HG03039 (cell line): Measurements from ENCODE around the gene ARF1.
"Not testable (repeated sequence)": the region's sequence is repeated elsewhere in the genome, so short reads cannot be mapped to it uniquely, and the experiment has no call there.

Experiments
- ATAC-seq: cut with Tn5 transposase; IDR thresholded peaks from one replicate; pipeline ENCODE4 v1.9.1; 2021; ENCODE audit warnings: mild to moderate bottlenecking, moderate library complexity; ENCODE audit not compliant: unreplicated experiment

The ARF1 gene

GRCh38 chr1:228100822-228101613, 18.5 kb downstream of the ARF1 start:
- no peak for ATAC-seq

- ATAC-seq: no peak
Observed at GRCh38 chr1:228101614-228101993, 19.1 kb downstream of the ARF1 start.

- ATAC-seq: peak; percentile 2
Observed at GRCh38 chr1:228101994-228102790, 19.7 kb downstream of the ARF1 start.

GRCh38 chr1:228102791-228103620, 20.5 kb downstream of the ARF1 start, which contains the start of gene C1orf35:
Gene C1orf35, minus strand, starts transcription at chr1:228103325. Its CDS starts 98 bp downstream, at chr1:228103227.
- ATAC-seq: peak; percentile 61

GRCh38 chr1:228104526-228105269, 22.2 kb downstream of the ARF1 start:
- no peak for ATAC-seq

GRCh38 chr1:228105270-228105995, 22.9 kb downstream of the ARF1 start:
- ATAC-seq: no peak

GRCh38 chr1:228105996-228106799, 23.7 kb downstream of the ARF1 start:
- no peak for ATAC-seq

- ATAC-seq: no peak
Observed at GRCh38 chr1:228106800-228107054, 24.2 kb downstream of the ARF1 start.

- ATAC-seq: no peak
Observed at GRCh38 chr1:228107636-228108035, 25.1 kb downstream of the ARF1 start.

- ATAC-seq: no peak
Observed at GRCh38 chr1:228108055-228108690, 25.7 kb downstream of the ARF1 start.

GRCh38 chr1:228108742-228109072, 26.2 kb downstream of the ARF1 start:
- no peak for ATAC-seq

GRCh38 chr1:228109073-228109961, 26.8 kb downstream of the ARF1 start, which contains the start of gene MRPL55:
Gene MRPL55, minus strand, starts transcription at chr1:228109299. Its CDS starts 1,039 bp downstream, at chr1:228108260.
- peak; percentile 83 for ATAC-seq

GRCh38 chr1:228109962-228110488, 27.5 kb downstream of the ARF1 start:
- no peak for ATAC-seq

GRCh38 chr1:228110556-228110955, 28.0 kb downstream of the ARF1 start:
- no peak for ATAC-seq

GRCh38 chr1:228111315-228111714, 28.8 kb downstream of the ARF1 start:
- ATAC-seq: not testable (repeated sequence)

- no peak for ATAC-seq
Observed at GRCh38 chr1:228112167-228112566, 29.7 kb downstream of the ARF1 start.

- no peak for ATAC-seq
Observed at GRCh38 chr1:228112617-228113016, 30.1 kb downstream of the ARF1 start.
